Measurements from ENCODE around the gene TCN2.

GRCh38 chr22:30640361-30640760, 33.4 kb downstream of the TCN2 start:
- TF ChIP-seq CTCF (IDR thresholded peaks at IDR 0.05) (no peak), POLR2AphosphoS5 (IDR thresholded peaks at IDR 0.05; ENCODE audit: low read depth, low read length) (no peak), TCF7L2 (IDR thresholded peaks at IDR 0.05; ENCODE audit: low read depth, low read length) (no peak)
